Tibial nerve (tissue), 4 donors: ENCODE data around the gene PLEKHG4B. TPM values are rescaled to one million over a fixed set of nuclear protein-coding genes. Genes with fewer than 3 reads are reported as not detected.
"Not testable (repeated sequence)": the region's sequence is repeated elsewhere in the genome, so short reads cannot be mapped to it uniquely, and the experiment has no call there.

Experiments
- DNase-seq, 2 donors: peaks; one replicate each; pipeline ENCODE4 v3.0.0-alpha.2; 2019; ENCODE audit warnings: low spot score in 2 of 2
- H3K27ac ChIP-seq, 4 donors: fragments of 200-600 bp; sonication (generic) in 3 of 4; one replicate each; pipeline ENCODE4 v1.5.1; 2017 to 2019; ENCODE audit warnings: mild to moderate bottlenecking in 1 of 4
- H3K27me3 ChIP-seq, 2 donors: fragments of 200-600 bp; sonication (generic) in 1 of 2; one replicate each; pipeline versions ENCODE4 v1.5.1 to v1.6.0; 2017 to 2019
- H3K36me3 ChIP-seq, 3 donors: fragments of 200-600 bp; sonication (generic); one replicate each; pipeline ENCODE4 v1.5.1; 2018 to 2019
- H3K4me1 ChIP-seq, 4 donors: fragments of 200-600 bp; sonication (generic) in 3 of 4; one replicate each; pipeline ENCODE4 v1.5.1; 2017 to 2019
- H3K4me3 ChIP-seq, 4 donors: fragments of 200-600 bp; sonication (generic) in 3 of 4; one replicate each; pipeline ENCODE4 v1.5.1; 2017 to 2019; ENCODE audit warnings: mild to moderate bottlenecking in 1 of 4, moderate library complexity in 1 of 4
- H3K9me3 ChIP-seq, 4 donors: fragments of 200-600 bp; sonication (generic) in 3 of 4; one replicate each; pipeline ENCODE4 v1.5.1; 2017 to 2019
- EP300 ChIP-seq, 2 donors: sonication (generic); formaldehyde crosslinking; IDR thresholded peaks; one replicate each; pipeline ENCODE4 v1.6.1; 2017; ENCODE audit warnings: antibody characterized with exemption in 2 of 2, mild to moderate bottlenecking in 1 of 2
- POLR2A ChIP-seq, 2 donors: fragments of 450-650 bp; IDR thresholded peaks; one replicate each; pipeline ENCODE4 v1.6.1; 2017; ENCODE audit warnings: antibody characterized with exemption in 2 of 2, mild to moderate bottlenecking in 2 of 2, moderate library complexity in 2 of 2
- WGBS, 2 donors: methylation state at CpG; one replicate each; pipeline ENCODE4 v1.1.5; 2018; 5-methylcytosine and 5-hydroxymethylcytosine counted together
- small RNA-seq: library from RNA; depleted of rRNA; stranded (forward); fragments of <200 nt; gene quantifications from one replicate; pipeline ENCODE3, GENCODE V24; 2016
- total RNA-seq, 4 donors: library from RNA; depleted of rRNA; stranded (reverse); fragments of >200 nt; gene quantifications; one replicate each; pipeline ENCODE4 v1.1.0, GENCODE V29; 2016
- TF ChIP-seq, protein P1 (sequence below), 5 experiments: fragments of 200-600 bp in 3 of 5; fragments of 450-650 bp in 2 of 5; sonication (generic) in 3 of 5; IDR thresholded peaks; one replicate each; pipeline ENCODE4 v1.5.1; 2016 to 2019; ENCODE audit warnings: antibody characterized with exemption in 5 of 5, mild to moderate bottlenecking in 3 of 5, moderate library complexity in 2 of 5

Gene PLEKHG4B
- total RNA-seq, 4 donors from 2014 or later = under 0.01 to 0.42 (median 0.26) TPM

DNA sequence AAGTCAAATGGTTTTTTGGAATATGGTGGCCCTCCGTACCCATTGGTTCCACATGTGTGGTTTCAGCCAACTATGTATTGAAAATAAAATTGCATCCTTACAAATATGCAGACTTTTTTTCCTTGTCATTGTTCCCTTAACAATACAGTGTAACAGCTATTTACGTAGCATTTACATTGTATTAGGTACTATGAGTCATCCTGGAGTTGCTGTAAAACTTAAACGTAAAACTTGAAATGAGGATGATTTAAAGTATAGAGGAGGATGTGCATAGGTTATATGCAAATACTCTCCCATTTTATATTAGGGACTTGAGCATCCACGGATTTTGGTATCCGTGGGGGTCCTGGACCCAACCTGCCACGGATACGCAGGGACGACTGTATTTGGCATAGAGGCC is 142.5 kb downstream of the PLEKHG4B start:
- Histone ChIP-seq H3K27ac (no peak overlapping the region), H3K4me1 (no peaks in the 10 kb centered on the region), H3K27me3 (no peaks in the 10 kb centered on the region), H3K9me3 (no peaks in the 10 kb centered on the region), H3K36me3 (peaks cover 0 to 97% (median 20%) of the 10 kb centered on the region in 3 donors), H3K4me3 (no peak overlapping the region)
- TF ChIP-seq POLR2A (IDR thresholded peaks at IDR 0.05) = no peak
- TF ChIP-seq, protein P1, sequence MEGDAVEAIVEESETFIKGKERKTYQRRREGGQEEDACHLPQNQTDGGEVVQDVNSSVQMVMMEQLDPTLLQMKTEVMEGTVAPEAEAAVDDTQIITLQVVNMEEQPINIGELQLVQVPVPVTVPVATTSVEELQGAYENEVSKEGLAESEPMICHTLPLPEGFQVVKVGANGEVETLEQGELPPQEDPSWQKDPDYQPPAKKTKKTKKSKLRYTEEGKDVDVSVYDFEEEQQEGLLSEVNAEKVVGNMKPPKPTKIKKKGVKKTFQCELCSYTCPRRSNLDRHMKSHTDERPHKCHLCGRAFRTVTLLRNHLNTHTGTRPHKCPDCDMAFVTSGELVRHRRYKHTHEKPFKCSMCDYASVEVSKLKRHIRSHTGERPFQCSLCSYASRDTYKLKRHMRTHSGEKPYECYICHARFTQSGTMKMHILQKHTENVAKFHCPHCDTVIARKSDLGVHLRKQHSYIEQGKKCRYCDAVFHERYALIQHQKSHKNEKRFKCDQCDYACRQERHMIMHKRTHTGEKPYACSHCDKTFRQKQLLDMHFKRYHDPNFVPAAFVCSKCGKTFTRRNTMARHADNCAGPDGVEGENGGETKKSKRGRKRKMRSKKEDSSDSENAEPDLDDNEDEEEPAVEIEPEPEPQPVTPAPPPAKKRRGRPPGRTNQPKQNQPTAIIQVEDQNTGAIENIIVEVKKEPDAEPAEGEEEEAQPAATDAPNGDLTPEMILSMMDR (IDR thresholded peaks at IDR 0.05) = no peak
- TF ChIP-seq EP300 (IDR thresholded peaks at IDR 0.05) = no peak
- DNase-seq = no peak
- 89 to 92% methylated on average over 8 of the region's 8 CpGs for WGBS, 2 donors

DNA sequence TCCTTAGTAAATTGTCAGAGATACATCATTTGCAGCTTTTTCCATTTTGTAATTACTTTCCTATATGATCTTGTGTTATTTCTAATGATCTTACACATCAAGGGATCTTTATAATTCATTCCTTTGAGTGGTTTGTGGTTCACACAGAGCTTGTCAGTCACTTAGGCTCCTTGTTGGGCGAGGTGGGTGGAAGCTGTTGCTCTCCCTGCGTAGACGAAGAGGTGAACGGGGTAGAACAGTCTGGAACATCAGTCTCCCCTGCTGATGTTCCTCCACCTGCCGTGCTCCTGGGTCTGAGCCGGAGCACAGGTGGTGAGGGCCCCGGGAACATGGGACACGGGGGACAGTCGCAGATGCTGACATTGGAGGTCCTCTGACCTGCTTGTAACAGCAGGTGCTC is 143.6 kb downstream of the PLEKHG4B start:
- H3K9me3 ChIP-seq, DNase-seq, H3K27me3 ChIP-seq, H3K4me3 ChIP-seq, H3K27ac ChIP-seq, H3K4me1 ChIP-seq: not testable (repeated sequence)
- peaks cover 0 to 97% (median 14%) of the 10 kb centered on the region in 3 donors for H3K36me3 ChIP-seq
- 96 to 97% methylated on average over 9 of the region's 9 CpGs for WGBS, 2 donors

- H3K27me3 ChIP-seq, DNase-seq, H3K4me3 ChIP-seq, H3K9me3 ChIP-seq, H3K27ac ChIP-seq, H3K4me1 ChIP-seq: not testable (repeated sequence)
- peaks cover 0 to 98% (median 13%) of the 10 kb centered on the region in 3 donors for H3K36me3 ChIP-seq
- WGBS, 2 donors = 89 to 90% methylated on average over 8 of the region's 8 CpGs
Observed at GRCh38 chr5:237931-238330, 146.0 kb downstream of the PLEKHG4B start.

Small RNAs within 50 kb of the gene (small RNA-seq; reads per million reads assigned to genes)
- not detected for gene RF00019

Other genes with a start within 250 kb of the PLEKHG4B start
- not detected for gene LRRC14B, start 99.3 kb downstream of the PLEKHG4B start, total RNA-seq
- 1 to 10 TPM; 4.5 to 7.2 (median 5.8) TPM for gene CCDC127, start 126.0 kb downstream of the PLEKHG4B start, total RNA-seq
- gene SDHA, start 126.2 kb downstream of the PLEKHG4B start, total RNA-seq = 10 to 100 TPM; 67.7 to 95.3 (median 78.3) TPM
- 100 to 1,000 TPM in 1 of 4 donors, 10 to 100 TPM in 3; 80.1 to 115 (median 91.7) TPM for gene PDCD6, start 179.5 kb downstream of the PLEKHG4B start, total RNA-seq
- 1 to 10 TPM in 3 of 4 donors, not detected in 1; 1.0 to 4.8 (median 1.2) TPM for gene AHRR, start 229.5 kb downstream of the PLEKHG4B start, total RNA-seq